ENCODE results near the gene ATRN. TPM values are rescaled to one million over a fixed set of nuclear protein-coding genes. Genes with fewer than 3 reads are reported as not detected.

The ATRN gene
- total RNA-seq, 1 experiment from 2014 or later, result 26.1 TPM

- intact Hi-C loops (cut with micrococcal nuclease), result no loop called here
Measured at GRCh38 chr20:3545401-3545925, 74.6 kb downstream of the ATRN start.

GRCh38 chr20:3547906-3548305 lies 77.1 kb downstream of the ATRN start:
- H4K20me1 ChIP-seq (ENCODE audit: low read length), result 0 out of 2 replicates have a peak, but pooled peaks cover 4% of the 10 kb centered on the region
- POLR2A ChIA-PET (ENCODE audit: unreplicated experiment), result no interaction called here
- no peaks in the 10 kb centered on the region for H3K9me3 ChIP-seq (ENCODE audit: low read length)
- H3K4me3 ChIP-seq (ENCODE audit: low read length), result no peak overlapping the region
- ATAC-seq, result no peak
- DNase-seq, result no peak
- peaks cover 10% of the 10 kb centered on the region; the same call in 1 of the 2 replicates for H3K36me3 ChIP-seq (ENCODE audit: low read depth, low read length)
- no peak overlapping the region for H3K4me2 ChIP-seq (ENCODE audit: low read length)
- no peak overlapping the region for H2AFZ ChIP-seq (ENCODE audit: low read length)
- H3K27me3 ChIP-seq (ENCODE audit: low read length), result no peaks in the 10 kb centered on the region
- no TSS peak for BruUV-seq (replicated peaks)
- H3K27ac ChIP-seq (ENCODE audit: low read length), result no peak overlapping the region
- CTCF ChIA-PET, result no interaction called here
- no peak for TF ChIP-seq EZH2 (IDR thresholded peaks at IDR 0.05; ENCODE audit: low read length, unreplicated experiment)
- no peak for TF ChIP-seq EZH2phosphoT487 (IDR thresholded peaks at IDR 0.05; ENCODE audit: borderline replicate concordance, low read length)
- no peak for TF ChIP-seq CTCF (conservative IDR thresholded peaks at IDR 0.05; ENCODE audit: low read depth, low read length)
- intact Hi-C loops (cut with micrococcal nuclease), result no loop called here
- no peaks in the 10 kb centered on the region for H3F3A ChIP-seq (ENCODE audit: low read length, unreplicated experiment)
- H3K9me2 ChIP-seq (replicated peaks; ENCODE audit: low read length), result no peaks in the 10 kb centered on the region
- H3K79me2 ChIP-seq (ENCODE audit: low read length), result no peaks in the 10 kb centered on the region
- peaks cover 11% of the 10 kb centered on the region for H3K4me1 ChIP-seq (ENCODE audit: insufficient read depth, low read length)
- no peak overlapping the region for H3K9ac ChIP-seq (ENCODE audit: low read length)

More at GRCh38 chr20:3545401-3545925, 74.6 kb downstream of the ATRN start:
- Histone ChIP-seq H3K4me1 (ENCODE audit: insufficient read depth, low read length) (peaks cover 11% of the 10 kb centered on the region), H3K4me2 (ENCODE audit: low read length) (no peak overlapping the region), H3K9ac (ENCODE audit: low read length) (no peak overlapping the region), H2AFZ (ENCODE audit: low read length) (no peak overlapping the region), H3K9me3 (ENCODE audit: low read length) (no peaks in the 10 kb centered on the region), H3K9me2 (replicated peaks; ENCODE audit: low read length) (no peaks in the 10 kb centered on the region), H3K4me3 (ENCODE audit: low read length) (no peak overlapping the region), H3K79me2 (ENCODE audit: low read length) (no peaks in the 10 kb centered on the region), H4K20me1 (ENCODE audit: low read length) (0 out of 2 replicates have a peak, but pooled peaks cover 4% of the 10 kb centered on the region), H3F3A (ENCODE audit: low read length, unreplicated experiment) (no peaks in the 10 kb centered on the region), H3K36me3 (ENCODE audit: low read depth, low read length) (peaks cover 10% of the 10 kb centered on the region; the same call in 1 of the 2 replicates), H3K27ac (ENCODE audit: low read length) (no peak overlapping the region), H3K27me3 (ENCODE audit: low read length) (no peaks in the 10 kb centered on the region)
- TF ChIP-seq EZH2 (IDR thresholded peaks at IDR 0.05; ENCODE audit: low read length, unreplicated experiment) (no peak), CTCF (conservative IDR thresholded peaks at IDR 0.05; ENCODE audit: low read depth, low read length) (no peak), EZH2phosphoT487 (IDR thresholded peaks at IDR 0.05; ENCODE audit: borderline replicate concordance, low read length) (no peak)
- no peak for ATAC-seq
- CTCF ChIA-PET, result no interaction called here
- BruUV-seq (replicated peaks), result no TSS peak
- POLR2A ChIA-PET (ENCODE audit: unreplicated experiment), result no interaction called here
- DNase-seq, result no peak

- intact Hi-C loops (cut with micrococcal nuclease), result no loop called here
- POLR2A ChIA-PET (ENCODE audit: unreplicated experiment), result no interaction called here
- TF ChIP-seq EZH2 (IDR thresholded peaks at IDR 0.05; ENCODE audit: low read length, unreplicated experiment), result no peak
- TF ChIP-seq CTCF (conservative IDR thresholded peaks at IDR 0.05; ENCODE audit: low read depth, low read length), result no peak
- TF ChIP-seq EZH2phosphoT487 (IDR thresholded peaks at IDR 0.05; ENCODE audit: borderline replicate concordance, low read length), result no peak
- no peaks in the 10 kb centered on the region for H3K4me1 ChIP-seq (ENCODE audit: insufficient read depth, low read length)
- H3K9me2 ChIP-seq (replicated peaks; ENCODE audit: low read length), result no peaks in the 10 kb centered on the region
- DNase-seq (no peak), ATAC-seq (no peak)
- H3K9me3 ChIP-seq (ENCODE audit: low read length), result no peaks in the 10 kb centered on the region
- H3K27ac ChIP-seq (ENCODE audit: low read length), result no peak overlapping the region
- BruUV-seq (replicated peaks), result no TSS peak
- no peak overlapping the region for H2AFZ ChIP-seq (ENCODE audit: low read length)
- no peak overlapping the region for H3K4me3 ChIP-seq (ENCODE audit: low read length)
- H3F3A ChIP-seq (ENCODE audit: low read length, unreplicated experiment), result no peaks in the 10 kb centered on the region
- H3K4me2 ChIP-seq (ENCODE audit: low read length), result no peak overlapping the region
- peaks cover 8% of the 10 kb centered on the region; the same call in 1 of the 2 replicates for H3K36me3 ChIP-seq (ENCODE audit: low read depth, low read length)
- no peaks in the 10 kb centered on the region for H4K20me1 ChIP-seq (ENCODE audit: low read length)
- CTCF ChIA-PET, result no interaction called here
- no peak overlapping the region for H3K9ac ChIP-seq (ENCODE audit: low read length)
- H3K27me3 ChIP-seq (ENCODE audit: low read length), result no peaks in the 10 kb centered on the region
- H3K79me2 ChIP-seq (ENCODE audit: low read length), result no peaks in the 10 kb centered on the region
Measured at GRCh38 chr20:3550837-3551236, 80.0 kb downstream of the ATRN start.

Data from PC-3 (cell line).